Endothelial cell of umbilical vein (primary cell): ENCODE results near the gene PLAC8L1.

Experiments
- EZH2 ChIP-seq: IDR thresholded peaks from 2 replicates; pipeline ENCODE4 v1.6.1; 2012; ENCODE audit warnings: borderline replicate concordance, low read depth, mild to moderate bottlenecking, moderate library complexity, low read length, inconsistent platforms; ENCODE audit not compliant: severe bottlenecking
- GATA2 ChIP-seq: IDR thresholded peaks from 2 replicates; pipeline ENCODE4 v1.7.0; 2011; ENCODE audit warnings: low read depth, mild to moderate bottlenecking, moderate library complexity, mixed read lengths, low read length; ENCODE audit not compliant: insufficient read length, insufficient read depth
- JUN ChIP-seq: IDR thresholded peaks from 2 replicates; pipeline ENCODE4 v1.6.1; 2011; ENCODE audit warnings: borderline replicate concordance, low read depth; ENCODE audit not compliant: insufficient read length, insufficient read depth
- MAX ChIP-seq: IDR thresholded peaks from 2 replicates; pipeline ENCODE4 v1.6.1; 2011; ENCODE audit not compliant: insufficient read depth, insufficient read length
- MYC ChIP-seq: IDR thresholded peaks from one replicate; pipeline ENCODE4 v1.6.1; 2011; ENCODE audit warnings: mild to moderate bottlenecking, low read depth, low read length
- POLR2AphosphoS5 ChIP-seq: IDR thresholded peaks from 2 replicates; pipeline ENCODE4 v1.6.1; 2012; ENCODE audit warnings: low read depth, mild to moderate bottlenecking, control low read depth, low read length, moderate library complexity; ENCODE audit not compliant: insufficient read depth
- TF ChIP-seq, protein P1 (sequence below), 2 donors: IDR thresholded peaks; 1 replicate in 1 of 2; 2 replicates in 1 of 2; pipeline ENCODE4 v1.5.1; 2011; ENCODE audit warnings: low read length in 2 of 2, mild to moderate bottlenecking in 2 of 2, moderate library complexity in 2 of 2, control low read depth in 1 of 2, inconsistent platforms in 1 of 2, low read depth in 1 of 2; ENCODE audit not compliant: insufficient read depth in 1 of 2; ENCODE audit errors: extremely low read depth in 1 of 2

DNA sequence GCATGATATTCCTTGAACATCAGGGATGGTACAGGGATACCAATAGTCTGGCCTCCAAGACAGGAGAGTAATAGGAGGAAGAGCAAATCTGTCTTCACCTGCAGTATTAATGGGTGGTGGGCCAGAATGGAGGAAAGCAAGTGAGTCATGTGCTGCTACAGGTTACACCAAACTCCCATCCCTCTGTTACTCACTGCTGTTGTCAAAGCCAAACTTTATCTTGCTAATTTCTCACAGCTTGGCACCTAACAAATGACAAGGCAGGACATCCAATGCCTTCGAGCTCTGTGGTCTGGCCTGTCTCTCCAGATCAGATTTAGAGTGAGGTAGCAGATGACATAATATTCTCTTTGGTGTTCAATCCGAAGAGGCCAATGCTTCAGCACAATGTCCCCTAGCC is 26.8 kb downstream of the PLAC8L1 start:
- TF ChIP-seq, protein P1, sequence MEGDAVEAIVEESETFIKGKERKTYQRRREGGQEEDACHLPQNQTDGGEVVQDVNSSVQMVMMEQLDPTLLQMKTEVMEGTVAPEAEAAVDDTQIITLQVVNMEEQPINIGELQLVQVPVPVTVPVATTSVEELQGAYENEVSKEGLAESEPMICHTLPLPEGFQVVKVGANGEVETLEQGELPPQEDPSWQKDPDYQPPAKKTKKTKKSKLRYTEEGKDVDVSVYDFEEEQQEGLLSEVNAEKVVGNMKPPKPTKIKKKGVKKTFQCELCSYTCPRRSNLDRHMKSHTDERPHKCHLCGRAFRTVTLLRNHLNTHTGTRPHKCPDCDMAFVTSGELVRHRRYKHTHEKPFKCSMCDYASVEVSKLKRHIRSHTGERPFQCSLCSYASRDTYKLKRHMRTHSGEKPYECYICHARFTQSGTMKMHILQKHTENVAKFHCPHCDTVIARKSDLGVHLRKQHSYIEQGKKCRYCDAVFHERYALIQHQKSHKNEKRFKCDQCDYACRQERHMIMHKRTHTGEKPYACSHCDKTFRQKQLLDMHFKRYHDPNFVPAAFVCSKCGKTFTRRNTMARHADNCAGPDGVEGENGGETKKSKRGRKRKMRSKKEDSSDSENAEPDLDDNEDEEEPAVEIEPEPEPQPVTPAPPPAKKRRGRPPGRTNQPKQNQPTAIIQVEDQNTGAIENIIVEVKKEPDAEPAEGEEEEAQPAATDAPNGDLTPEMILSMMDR (IDR thresholded peaks at IDR 0.05; ENCODE audit: extremely low read depth in 1 of 2, insufficient read depth in 1 of 2, low read depth in 1 of 2, low read length in 2 of 2): no peak
- TF ChIP-seq MYC: no peak
- TF ChIP-seq POLR2AphosphoS5: no peak
- no peak for TF ChIP-seq MAX
- TF ChIP-seq JUN: no peak
- no peak for TF ChIP-seq GATA2
- TF ChIP-seq EZH2: no peak
